DMS79 (cell line): ENCODE data around the gene ZNF804A.
"Not testable (repeated sequence)": the region's sequence is repeated elsewhere in the genome, so short reads cannot be mapped to it uniquely, and the experiment has no call there.

Source experiments
- DNase-seq: peaks from one replicate; lab custom pipeline; 2025; lab: John Stamatoyannopoulos, UW

ZNF804A gene

GRCh38 chr2:184728411-184728810 is 130.1 kb downstream of the ZNF804A start:
- no peak for DNase-seq

- no peak for DNase-seq
Measured at GRCh38 chr2:184729581-184729980, 131.3 kb downstream of the ZNF804A start.

GRCh38 chr2:184730288-184730687 is 132.0 kb downstream of the ZNF804A start:
- DNase-seq: no peak

- no peak for DNase-seq
Measured at GRCh38 chr2:184734338-184734737, 136.0 kb downstream of the ZNF804A start.

GRCh38 chr2:184735611-184736010 is 137.3 kb downstream of the ZNF804A start:
- DNase-seq: no peak

GRCh38 chr2:184743096-184743495 is 144.8 kb downstream of the ZNF804A start:
- no peak for DNase-seq

GRCh38 chr2:184756161-184756560 is 157.8 kb downstream of the ZNF804A start:
- DNase-seq: no peak

GRCh38 chr2:184756885-184757284 is 158.6 kb downstream of the ZNF804A start:
- DNase-seq: no peak

- not testable (repeated sequence) for DNase-seq
Measured at GRCh38 chr2:184759557-184760255, 161.4 kb downstream of the ZNF804A start.

- no peak for DNase-seq
Measured at GRCh38 chr2:184760931-184761330, 162.6 kb downstream of the ZNF804A start.

- no peak for DNase-seq
Measured at GRCh38 chr2:184765112-184765895, 167.0 kb downstream of the ZNF804A start.

- DNase-seq: no peak
Measured at GRCh38 chr2:184767059-184767458, 168.7 kb downstream of the ZNF804A start.

GRCh38 chr2:184769023-184769422 is 170.7 kb downstream of the ZNF804A start:
- no peak for DNase-seq

GRCh38 chr2:184769686-184770085 is 171.4 kb downstream of the ZNF804A start:
- DNase-seq: no peak

GRCh38 chr2:184779777-184780176 is 181.4 kb downstream of the ZNF804A start:
- no peak for DNase-seq

- DNase-seq: no peak
Measured at GRCh38 chr2:184780384-184780783, 182.1 kb downstream of the ZNF804A start.

GRCh38 chr2:184780944-184781343 is 182.6 kb downstream of the ZNF804A start:
- DNase-seq: no peak

GRCh38 chr2:184783576-184783975 is 185.2 kb downstream of the ZNF804A start:
- no peak for DNase-seq

- no peak for DNase-seq
Measured at GRCh38 chr2:184793176-184793575, 194.8 kb downstream of the ZNF804A start.

GRCh38 chr2:184799379-184799778 is 201.1 kb downstream of the ZNF804A start:
- DNase-seq: no peak

- DNase-seq: no peak
Measured at GRCh38 chr2:184814421-184814820, 216.1 kb downstream of the ZNF804A start.

GRCh38 chr2:184815824-184816223 is 217.5 kb downstream of the ZNF804A start:
- no peak for DNase-seq

GRCh38 chr2:184824597-184824996 is 226.3 kb downstream of the ZNF804A start:
- DNase-seq: no peak
